CD4-positive, CD25-positive, alpha-beta regulatory T cell (primary cell): ENCODE measurements around the gene FRRS1L. TPM values are rescaled to one million over a fixed set of nuclear protein-coding genes. Genes with fewer than 3 reads are reported as not detected.

Source experiments
- ATAC-seq, 2 donors: fragments of 150-1000 bp; cut with Tn5 transposase; one replicate each; pipeline ENCODE4 v1.10.0; 2021; ENCODE audit warnings: low read depth in 2 of 2, moderate number of reproducible peaks in 2 of 2, moderate library complexity in 1 of 2
- DNase-seq, 3 donors: peaks; one replicate each; pipeline versions ENCODE4 v3.0.0 to v3.0.0-alpha.2; 2012 to 2022; ENCODE audit warnings: mixed read lengths in 1 of 3
- H3K27ac ChIP-seq: one replicate; pipeline ENCODE4 v1.7.0; 2013; ENCODE audit warnings: mild to moderate bottlenecking, low read length; ENCODE audit not compliant: insufficient read depth, poor library complexity, severe bottlenecking
- H3K27me3 ChIP-seq: one replicate; pipeline ENCODE4 v1.7.0; 2013; ENCODE audit warnings: low read length; ENCODE audit not compliant: control insufficient read depth, insufficient read depth
- H3K36me3 ChIP-seq: one replicate; pipeline ENCODE4 v1.7.0; 2013; ENCODE audit warnings: mild to moderate bottlenecking, low read length, moderate library complexity; ENCODE audit not compliant: control insufficient read depth, insufficient read depth
- H3K4me1 ChIP-seq: 2 replicates; pipeline ENCODE4 v1.7.0; 2013; ENCODE audit warnings: mild to moderate bottlenecking, low read length; ENCODE audit not compliant: insufficient read depth, control insufficient read depth, poor library complexity, severe bottlenecking
- H3K4me3 ChIP-seq: one replicate; pipeline ENCODE4 v1.7.0; 2013; ENCODE audit warnings: low read depth, mild to moderate bottlenecking, low read length, moderate library complexity
- H3K9me3 ChIP-seq, 2 experiments: 1 replicate in 1 of 2; 2 replicates in 1 of 2; pipeline ENCODE4 v1.7.0; 2013; ENCODE audit warnings: low read length in 2 of 2, mild to moderate bottlenecking in 1 of 2, moderate library complexity in 1 of 2; ENCODE audit not compliant: control insufficient read depth in 2 of 2
- H3K27ac Mint-ChIP-seq, 3 donors: one replicate each; pipeline ENCODE4 v1.8.0; 2020 to 2022; ENCODE audit warnings: mild to moderate bottlenecking in 3 of 3, mixed read lengths in 3 of 3, moderate library complexity in 2 of 3
- H3K27me3 Mint-ChIP-seq: one replicate; pipeline ENCODE4 v1.8.0; 2022; ENCODE audit warnings: mild to moderate bottlenecking, mixed read lengths
- H3K36me3 Mint-ChIP-seq: one replicate; pipeline ENCODE4 v1.8.0; 2020; ENCODE audit warnings: mixed read lengths
- H3K4me1 Mint-ChIP-seq, 4 donors: one replicate each; pipeline ENCODE4 v1.8.0; 2020 to 2022; ENCODE audit warnings: mixed read lengths in 4 of 4, mild to moderate bottlenecking in 1 of 4
- H3K4me3 Mint-ChIP-seq, 4 donors: one replicate each; pipeline ENCODE4 v1.8.0; 2020 to 2022; ENCODE audit warnings: mild to moderate bottlenecking in 4 of 4, mixed read lengths in 4 of 4, moderate library complexity in 3 of 4
- H3K9me3 Mint-ChIP-seq, 7 donors: one replicate each; pipeline ENCODE4 v1.8.0; 2020 to 2022; ENCODE audit warnings: mixed read lengths in 7 of 7, mild to moderate bottlenecking in 3 of 7, moderate library complexity in 2 of 7
- polyA plus RNA-seq, 4 donors: library from polyadenylated mRNA; unstranded; fragments of 300-500 nt; fragmentation: Illumina TruSeq; gene quantifications; one replicate each; pipeline ENCODE4 v1.2.3, GENCODE V29; 2021
- total RNA-seq: library from RNA; stranded (reverse); gene quantifications from one replicate; pipeline ENCODE4 v1.2.3, GENCODE V29; 2022

FRRS1L gene
- total and polyA plus RNA-seq, 5 donors from 2014 or later: not detected

DNA sequence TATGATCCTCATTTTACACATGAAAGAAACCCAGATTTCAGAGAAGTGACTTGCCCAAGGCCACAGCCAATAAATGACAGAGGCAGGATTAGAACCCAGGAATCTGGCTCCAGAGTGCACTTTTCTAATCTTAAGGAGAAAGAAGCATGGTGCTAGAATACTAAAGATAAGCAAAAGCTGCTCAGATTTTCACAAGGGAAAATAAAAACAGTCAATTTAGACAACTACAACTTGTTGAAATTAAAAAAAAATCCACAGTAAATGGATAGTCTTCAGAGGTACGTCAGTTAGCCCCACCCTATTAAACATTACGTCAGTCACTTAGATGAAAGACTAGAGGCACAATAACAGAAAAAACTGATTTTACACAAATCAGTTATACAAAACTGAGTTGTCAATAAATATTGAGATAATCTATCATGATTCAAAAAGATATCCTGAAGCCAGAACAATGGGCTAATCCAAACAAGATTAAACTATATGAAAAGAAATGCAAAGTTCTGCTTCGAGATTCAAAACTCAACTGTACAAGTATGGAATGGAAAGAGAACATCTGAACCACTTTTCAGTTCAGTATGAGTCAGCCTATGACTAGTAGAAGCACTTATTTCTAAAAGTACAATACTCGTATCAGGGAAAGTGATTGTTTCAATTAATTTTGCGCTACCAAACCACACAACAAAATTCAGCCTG lies 56.6 kb downstream of the FRRS1L start:
- H3K9me3 ChIP-seq: no peaks in the 10 kb centered on the region
- H3K4me1 ChIP-seq: peaks cover 64% of the 10 kb centered on the region
- no peaks in the 10 kb centered on the region for H3K27me3 ChIP-seq
- Mint-ChIP-seq H3K4me1 (peaks cover 47 to 90% (median 71%) of the 10 kb centered on the region in 4 donors), H3K9me3 (peaks cover 0 to 1% (median 0%) of the 10 kb centered on the region in 7 donors), H3K36me3 (peaks cover 17% of the 10 kb centered on the region), H3K27ac (peak overlapping the region; percentile 92 to 94 (median 94)), H3K4me3 (peak overlapping the region; percentile 54 to 86 (median 68)), H3K27me3 (no peaks in the 10 kb centered on the region)
- DNase-seq (peak; percentile 18 to 78 (median 76)), ATAC-seq (peak; percentile 79 to 80)
- peak overlapping the region; percentile 81 for H3K4me3 ChIP-seq
- H3K27ac ChIP-seq: peak overlapping the region; percentile 89
- H3K36me3 ChIP-seq: peaks cover 10% of the 10 kb centered on the region

DNA sequence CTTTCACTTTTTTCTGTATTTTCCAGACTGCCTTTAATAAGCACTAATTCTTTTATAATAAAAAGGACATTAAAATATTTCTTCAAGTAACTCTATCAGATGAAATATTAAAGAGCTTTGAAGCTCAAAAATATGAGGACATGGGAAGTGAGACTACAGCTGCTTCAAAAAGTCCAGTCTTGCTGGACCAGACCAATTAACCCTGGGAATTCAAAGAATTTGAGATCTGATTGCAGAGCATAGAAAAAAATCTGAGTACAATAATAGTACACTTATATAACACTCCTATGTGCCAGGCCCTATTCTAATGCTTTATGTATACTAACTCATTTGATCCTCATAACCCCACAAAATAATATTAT lies 57.1 kb downstream of the FRRS1L start:
- no peak for ATAC-seq
- H3K27ac ChIP-seq: peak overlapping the region; percentile 89
- H3K4me1 ChIP-seq: peaks cover 60% of the 10 kb centered on the region
- no peaks in the 10 kb centered on the region for H3K9me3 ChIP-seq
- peaks cover 47 to 90% (median 69%) of the 10 kb centered on the region in 4 donors for H3K4me1 Mint-ChIP-seq
- H3K27me3 ChIP-seq: no peaks in the 10 kb centered on the region
- peak overlapping the region; percentile 81 for H3K4me3 ChIP-seq
- H3K27me3 Mint-ChIP-seq: no peaks in the 10 kb centered on the region
- peaks cover 15% of the 10 kb centered on the region for H3K36me3 ChIP-seq
- peaks cover 22% of the 10 kb centered on the region for H3K36me3 Mint-ChIP-seq
- DNase-seq: no peak
- peaks cover 0 to 1% (median 0%) of the 10 kb centered on the region in 7 donors for H3K9me3 Mint-ChIP-seq
- peak overlapping the region; percentile 54 to 86 (median 68) for H3K4me3 Mint-ChIP-seq
- peak overlapping the region; percentile 92 to 94 (median 94) for H3K27ac Mint-ChIP-seq

DNA sequence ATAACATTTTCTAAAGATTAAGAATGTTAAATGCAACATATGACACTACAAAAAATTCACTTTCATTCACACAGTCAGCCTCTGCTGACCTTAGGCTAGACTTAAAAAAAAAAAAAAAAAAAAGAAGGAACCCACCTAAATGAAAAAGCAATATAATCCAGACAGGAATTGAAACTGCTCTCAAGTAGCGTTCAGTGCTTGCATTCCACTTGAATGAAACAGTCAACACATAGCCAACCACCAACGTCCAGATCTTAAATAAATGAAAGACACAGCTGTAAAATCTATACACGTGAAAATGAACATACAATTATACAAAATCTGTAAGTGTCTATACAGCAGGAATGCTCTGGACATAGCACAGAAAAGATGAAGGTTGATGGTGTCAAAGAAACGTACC lies 58.7 kb downstream of the FRRS1L start:
- Histone ChIP-seq H3K36me3 (peaks cover 20% of the 10 kb centered on the region), H3K9me3 (no peaks in the 10 kb centered on the region), H3K27me3 (no peaks in the 10 kb centered on the region), H3K27ac (peak overlapping the region; percentile 89), H3K4me1 (peaks cover 52% of the 10 kb centered on the region), H3K4me3 (peak overlapping the region; percentile 81)
- DNase-seq (no peak), ATAC-seq (no peak)
- Mint-ChIP-seq H3K27ac (peak overlapping the region; percentile 92 to 98 (median 93)), H3K27me3 (no peaks in the 10 kb centered on the region), H3K36me3 (peaks cover 25% of the 10 kb centered on the region), H3K9me3 (peaks cover 0 to 2% (median 0%) of the 10 kb centered on the region in 7 donors), H3K4me1 (peaks cover 42 to 86% (median 61%) of the 10 kb centered on the region in 4 donors), H3K4me3 (peak overlapping the region in 3 of 4 donors; percentile 66 to 71 (median 71))

DNA sequence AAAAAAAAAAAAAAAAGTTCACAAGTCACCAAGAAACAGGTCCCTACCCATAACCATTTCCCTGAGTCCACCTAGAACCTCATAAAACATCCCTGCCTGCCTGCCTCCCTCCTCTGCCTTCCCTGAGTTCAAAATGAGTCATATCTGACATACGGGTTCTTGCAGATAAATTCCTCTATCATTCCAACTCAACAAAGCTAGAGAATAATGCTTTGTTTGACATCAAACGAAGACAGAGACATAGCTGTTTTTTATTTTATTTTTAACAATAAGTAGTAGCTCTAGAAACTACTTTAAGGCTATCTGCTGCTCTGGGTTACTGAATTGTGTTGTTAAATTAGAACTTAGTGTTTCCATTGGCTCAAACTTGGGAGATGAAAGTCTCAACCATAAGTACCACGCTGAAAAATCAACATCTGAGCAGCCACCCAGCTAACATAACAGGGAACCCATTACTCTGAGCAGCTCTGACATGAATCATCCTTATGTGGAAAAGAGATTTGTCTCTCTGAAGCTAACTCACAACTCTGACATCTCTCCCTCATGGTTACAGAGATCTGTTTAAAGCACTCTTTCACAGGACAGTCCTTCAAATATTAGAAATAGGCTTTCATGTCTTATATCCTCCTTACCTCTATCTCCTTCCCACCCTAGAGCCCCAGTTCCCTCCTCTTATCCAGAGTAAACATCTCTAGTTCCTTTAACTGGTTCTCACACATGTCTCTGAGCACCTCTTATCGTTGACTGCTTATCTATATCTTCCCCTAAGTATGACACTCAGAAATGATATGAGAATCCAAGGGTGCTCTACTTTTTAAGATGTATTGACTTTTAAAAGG lies 59.4 kb downstream of the FRRS1L start:
- Mint-ChIP-seq H3K4me1 (peaks cover 48 to 86% (median 62%) of the 10 kb centered on the region in 4 donors), H3K9me3 (peaks cover 0 to 7% (median 2%) of the 10 kb centered on the region in 7 donors), H3K27ac (peak overlapping the region; percentile 92 to 98 (median 93)), H3K27me3 (no peaks in the 10 kb centered on the region), H3K36me3 (peaks cover 32% of the 10 kb centered on the region), H3K4me3 (peak overlapping the region in 3 of 4 donors; percentile 55 to 71 (median 71))
- Histone ChIP-seq H3K27ac (peak overlapping the region; percentile 56), H3K36me3 (peaks cover 21% of the 10 kb centered on the region), H3K27me3 (no peaks in the 10 kb centered on the region), H3K4me1 (peaks cover 54% of the 10 kb centered on the region), H3K9me3 (no peaks in the 10 kb centered on the region), H3K4me3 (peak overlapping the region; percentile 81)
- ATAC-seq (peak; percentile 60 to 62), DNase-seq (peak in 1 of 3 donors; percentile 22)

DNA sequence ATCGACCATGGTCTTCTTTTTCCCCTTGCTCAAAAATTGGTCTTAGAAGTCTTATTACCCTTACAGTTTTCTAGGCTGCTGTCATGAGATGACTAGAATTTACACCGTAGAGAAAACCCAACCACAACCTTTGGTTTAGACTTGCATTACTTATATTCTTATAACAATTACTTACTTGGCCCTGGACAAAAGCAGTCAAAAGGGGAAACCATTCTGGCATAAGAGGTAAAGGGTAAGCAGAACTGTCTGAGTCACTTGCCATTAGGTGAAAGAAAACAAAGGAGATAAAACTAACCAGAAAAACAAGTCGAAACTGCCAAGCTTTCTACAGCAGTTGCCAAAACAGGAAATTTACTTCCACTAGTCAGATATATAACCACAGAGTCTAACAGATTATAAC lies 65.2 kb downstream of the FRRS1L start:
- H3K36me3 ChIP-seq: peaks cover 23% of the 10 kb centered on the region
- peak overlapping the region; percentile 78 for H3K27ac ChIP-seq
- ATAC-seq (peak; percentile 85 to 88), DNase-seq (peak in 2 of 3 donors; percentile 52 to 83)
- no peaks in the 10 kb centered on the region for H3K9me3 ChIP-seq
- peaks cover 0 to 7% (median 2%) of the 10 kb centered on the region in 7 donors for H3K9me3 Mint-ChIP-seq
- H3K36me3 Mint-ChIP-seq: peaks cover 30% of the 10 kb centered on the region
- H3K27me3 Mint-ChIP-seq: no peaks in the 10 kb centered on the region
- H3K4me1 Mint-ChIP-seq: peaks cover 38 to 81% (median 63%) of the 10 kb centered on the region in 4 donors
- no peaks in the 10 kb centered on the region for H3K27me3 ChIP-seq
- H3K4me3 ChIP-seq: peak overlapping the region; percentile 84
- H3K4me1 ChIP-seq: peaks cover 59% of the 10 kb centered on the region
- peak overlapping the region; percentile 78 to 90 (median 80) for H3K4me3 Mint-ChIP-seq
- peak overlapping the region; percentile 87 to 99 (median 87) for H3K27ac Mint-ChIP-seq

DNA sequence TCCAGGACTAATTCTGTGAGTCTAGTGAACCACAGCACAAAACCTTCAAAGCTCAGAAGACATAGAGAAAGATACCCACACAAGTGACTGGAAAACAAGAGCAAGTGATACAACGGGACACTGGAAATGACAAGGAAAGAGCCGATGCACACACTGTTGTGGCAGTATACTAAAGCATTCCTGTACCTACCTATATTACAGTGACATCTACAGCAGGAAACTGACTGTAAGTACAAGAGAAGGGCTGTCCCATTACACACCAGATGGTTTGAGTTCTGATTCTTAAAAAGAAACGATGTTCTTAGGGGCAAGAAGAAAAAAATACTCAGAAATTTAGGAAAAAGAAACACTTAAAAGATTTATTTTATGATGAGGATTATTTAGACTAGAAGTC lies 65.8 kb downstream of the FRRS1L start:
- Mint-ChIP-seq H3K27ac (peak overlapping the region; percentile 87 to 99 (median 87)), H3K4me3 (peak overlapping the region; percentile 78 to 90 (median 80)), H3K4me1 (peaks cover 41 to 81% (median 64%) of the 10 kb centered on the region in 4 donors), H3K36me3 (peaks cover 27% of the 10 kb centered on the region), H3K9me3 (peaks cover 0 to 7% (median 2%) of the 10 kb centered on the region in 7 donors), H3K27me3 (no peaks in the 10 kb centered on the region)
- peaks cover 61% of the 10 kb centered on the region for H3K4me1 ChIP-seq
- H3K9me3 ChIP-seq: no peaks in the 10 kb centered on the region
- H3K36me3 ChIP-seq: peaks cover 21% of the 10 kb centered on the region
- peak overlapping the region; percentile 84 for H3K4me3 ChIP-seq
- no peaks in the 10 kb centered on the region for H3K27me3 ChIP-seq
- peak overlapping the region; percentile 78 for H3K27ac ChIP-seq
- peak; percentile 59 to 62 for ATAC-seq
- peak in 1 of 3 donors; percentile 56 for DNase-seq

DNA sequence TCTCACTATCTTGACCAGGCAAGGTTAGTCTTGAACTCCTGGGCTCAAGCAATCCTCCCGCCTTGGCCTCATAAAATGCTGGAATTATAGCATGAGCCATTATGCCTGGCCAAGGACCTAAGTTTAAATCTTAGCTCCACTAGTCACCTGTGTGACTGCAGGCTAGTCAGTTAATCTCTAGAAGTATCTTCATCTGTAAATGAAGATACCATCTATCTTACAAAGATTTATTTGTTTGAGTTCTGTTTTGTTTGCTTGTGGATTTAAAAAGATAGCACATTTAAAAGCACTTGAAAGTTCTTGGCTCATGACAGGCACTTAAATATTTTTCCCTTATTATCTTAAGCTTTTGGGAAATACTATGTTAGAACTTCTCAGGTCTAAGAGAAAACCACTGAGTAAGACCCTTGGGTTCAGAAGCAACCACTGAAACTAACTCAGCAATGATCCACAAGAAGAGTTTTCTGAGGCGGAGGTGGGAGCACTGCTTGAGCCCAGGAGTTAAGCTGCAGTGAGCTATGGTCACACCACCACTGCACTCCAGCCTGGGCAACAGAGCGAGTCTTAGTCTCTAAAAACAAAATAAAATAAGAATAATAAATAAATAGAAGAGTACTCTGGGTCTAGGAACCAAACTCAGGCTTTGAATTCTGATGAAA lies 66.4 kb downstream of the FRRS1L start:
- H3K27me3 ChIP-seq: no peaks in the 10 kb centered on the region
- Mint-ChIP-seq H3K4me1 (peaks cover 43 to 85% (median 69%) of the 10 kb centered on the region in 4 donors), H3K27ac (peak overlapping the region; percentile 87 to 99 (median 87)), H3K27me3 (no peaks in the 10 kb centered on the region), H3K9me3 (peaks cover 0 to 7% (median 2%) of the 10 kb centered on the region in 7 donors), H3K36me3 (peaks cover 27% of the 10 kb centered on the region), H3K4me3 (peak overlapping the region; percentile 78 to 90 (median 80))
- H3K36me3 ChIP-seq: peaks cover 21% of the 10 kb centered on the region
- H3K9me3 ChIP-seq: no peaks in the 10 kb centered on the region
- DNase-seq (no peak), ATAC-seq (no peak)
- peak overlapping the region; percentile 84 for H3K4me3 ChIP-seq
- peaks cover 64% of the 10 kb centered on the region for H3K4me1 ChIP-seq
- H3K27ac ChIP-seq: peak overlapping the region; percentile 78
